ENCODE data around the gene LRCH2.
A peak's percentile ranks its signal among the peaks of the same experiment; 100 is the strongest.

LRCH2 gene

GRCh38 chrX:115089419-115089818, 144.5 kb downstream of the LRCH2 start:
- no peak overlapping the region for H3K27ac Mint-ChIP-seq
- DNase-seq = no peak
- H3K4me3 Mint-ChIP-seq = no peak overlapping the region
- no peaks in the 10 kb centered on the region for H3K27me3 Mint-ChIP-seq (ENCODE audit: low read depth, poor library complexity)
- H3K9me3 Mint-ChIP-seq = peaks cover 41% of the 10 kb centered on the region
- TF ChIP-seq CTCF (IDR thresholded peaks at IDR 0.05) = no peak
- no peaks in the 10 kb centered on the region for H3K4me1 Mint-ChIP-seq
- H3K36me3 Mint-ChIP-seq (ENCODE audit: low read depth) = peaks cover 52% of the 10 kb centered on the region

- Mint-ChIP-seq H3K27me3 (ENCODE audit: low read depth, poor library complexity) (peaks cover 4% of the 10 kb centered on the region), H3K4me1 (no peaks in the 10 kb centered on the region), H3K9me3 (no peaks in the 10 kb centered on the region), H3K27ac (no peak overlapping the region), H3K4me3 (no peak overlapping the region), H3K36me3 (ENCODE audit: low read depth) (no peaks in the 10 kb centered on the region)
- peak; percentile 1 for DNase-seq
- TF ChIP-seq CTCF (IDR thresholded peaks at IDR 0.05) = no peak
These were observed 165.0 kb downstream of the LRCH2 start for GRCh38 chrX:115068896-115069295.

GRCh38 chrX:115067812-115068211, 166.1 kb downstream of the LRCH2 start:
- no peak for TF ChIP-seq CTCF (IDR thresholded peaks at IDR 0.05)
- DNase-seq = no peak
- H3K27me3 Mint-ChIP-seq (ENCODE audit: low read depth, poor library complexity) = peaks cover 4% of the 10 kb centered on the region

GRCh38 chrX:115065304-115065703, 168.6 kb downstream of the LRCH2 start:
- H3K27me3 Mint-ChIP-seq (ENCODE audit: low read depth, poor library complexity) = peaks cover 4% of the 10 kb centered on the region
- DNase-seq = no peak
- TF ChIP-seq CTCF (IDR thresholded peaks at IDR 0.05) = no peak
- no peak overlapping the region for H3K4me3 Mint-ChIP-seq
- H3K9me3 Mint-ChIP-seq = peaks cover 13% of the 10 kb centered on the region
- H3K27ac Mint-ChIP-seq = no peak overlapping the region
- H3K36me3 Mint-ChIP-seq (ENCODE audit: low read depth) = no peaks in the 10 kb centered on the region
- H3K4me1 Mint-ChIP-seq = no peaks in the 10 kb centered on the region

More at GRCh38 chrX:115067812-115068211, 166.1 kb downstream of the LRCH2 start:
- Mint-ChIP-seq H3K9me3 (peaks cover 4% of the 10 kb centered on the region), H3K36me3 (ENCODE audit: low read depth) (no peaks in the 10 kb centered on the region), H3K27ac (no peak overlapping the region), H3K4me3 (no peak overlapping the region), H3K4me1 (no peaks in the 10 kb centered on the region)

Measured in nephron progenitor cell (in vitro differentiated cells).